Aorta (tissue), 5 donors: ENCODE results near the gene IFITM10. TPM values are rescaled to one million over a fixed set of nuclear protein-coding genes. Genes with fewer than 3 reads are reported as not detected.
A peak's percentile ranks its signal among the peaks of the same experiment; 100 is the strongest.
"Not testable (repeated sequence)": the region's sequence is repeated elsewhere in the genome, so short reads cannot be mapped to it uniquely, and the experiment has no call there.

Experiments
- ATAC-seq: fragments of 200-7000 bp; cut with Tn5 transposase; one replicate; pipeline ENCODE4 v1.9.1; 2022; ENCODE audit warnings: moderate library complexity; ENCODE audit not compliant: low FRiP score
- DNase-seq, 2 donors: peaks; one replicate each; pipeline ENCODE4 v3.0.0-alpha.2; 2020
- H3K27ac ChIP-seq, 2 donors: one replicate each; pipeline ENCODE4 v1.5.1; 2013; ENCODE audit warnings: low read length in 2 of 2, mild to moderate bottlenecking in 2 of 2, moderate library complexity in 2 of 2, control low read depth in 1 of 2, inconsistent platforms in 1 of 2, low read depth in 1 of 2
- H3K27me3 ChIP-seq, 2 donors: one replicate each; pipeline ENCODE4 v1.6.1; 2013; ENCODE audit warnings: control low read depth in 1 of 2, low read length in 1 of 2, mild to moderate bottlenecking in 1 of 2, moderate library complexity in 1 of 2; ENCODE audit not compliant: insufficient read depth in 2 of 2, control insufficient read depth in 1 of 2
- H3K36me3 ChIP-seq, 2 donors: one replicate each; pipeline ENCODE4 v1.6.1; 2013; ENCODE audit warnings: control low read depth in 1 of 2, low read length in 1 of 2, mild to moderate bottlenecking in 1 of 2; ENCODE audit not compliant: insufficient read depth in 2 of 2, control insufficient read depth in 1 of 2
- H3K4me1 ChIP-seq, 2 donors: one replicate each; pipeline ENCODE4 v1.6.1; 2013; ENCODE audit warnings: low read length in 2 of 2, control low read depth in 1 of 2, mild to moderate bottlenecking in 1 of 2, moderate library complexity in 1 of 2; ENCODE audit not compliant: insufficient read depth in 2 of 2, control insufficient read depth in 1 of 2
- H3K4me3 ChIP-seq, 2 donors: one replicate each; pipeline ENCODE4 v1.5.1; 2013; ENCODE audit warnings: low read length in 2 of 2, control low read depth in 1 of 2, mild to moderate bottlenecking in 1 of 2
- H3K9me3 ChIP-seq: one replicate; pipeline ENCODE4 v1.6.1; 2013; ENCODE audit warnings: mild to moderate bottlenecking, low read length; ENCODE audit not compliant: control insufficient read depth
- WGBS, 2 donors: extraction: QIAGEN DNeasy Blood & Tissue Kit; methylation state at CpG; one replicate each; pipeline ENCODE4 v1.1.7; 2013; 5-methylcytosine and 5-hydroxymethylcytosine counted together
- intact Hi-C, 2 donors: fragments of 100-400 bp; cut with DNase I; formaldehyde crosslinking; loops; one replicate each; pipeline versions ENCODE4 v1.14.2 to v1.15.0; 2022
- polyA plus RNA-seq, 2 donors: library from polyadenylated mRNA; stranded (reverse); fragments of 200-250 nt; gene quantifications; one replicate each; pipeline ENCODE4 v1.2.3, GENCODE V29; 2013
- total RNA-seq, 2 donors: library from RNA; stranded (reverse); fragmentation: NEBNext Ultra II Directional; extraction: Animal tissue kit (Norgen Biotek cat#: 25700); gene quantifications; one replicate each; pipeline ENCODE4 v1.2.1, GENCODE V29; 2021
- donor health status: healthy with polysubstance abuse.
- donor health status: Bipolar disorder and iron deficiency.
- donor health status: DM: no; HTN: no; CAD: no.
- donor health status: DM: no; HTN: no; CAD: no.
- donor health status: DM: yes; HTN: yes; CAD: no.

The IFITM10 gene
- total and polyA plus RNA-seq, 4 donors, result 1.9 to 47.7 (median 12.8) TPM

DNA sequence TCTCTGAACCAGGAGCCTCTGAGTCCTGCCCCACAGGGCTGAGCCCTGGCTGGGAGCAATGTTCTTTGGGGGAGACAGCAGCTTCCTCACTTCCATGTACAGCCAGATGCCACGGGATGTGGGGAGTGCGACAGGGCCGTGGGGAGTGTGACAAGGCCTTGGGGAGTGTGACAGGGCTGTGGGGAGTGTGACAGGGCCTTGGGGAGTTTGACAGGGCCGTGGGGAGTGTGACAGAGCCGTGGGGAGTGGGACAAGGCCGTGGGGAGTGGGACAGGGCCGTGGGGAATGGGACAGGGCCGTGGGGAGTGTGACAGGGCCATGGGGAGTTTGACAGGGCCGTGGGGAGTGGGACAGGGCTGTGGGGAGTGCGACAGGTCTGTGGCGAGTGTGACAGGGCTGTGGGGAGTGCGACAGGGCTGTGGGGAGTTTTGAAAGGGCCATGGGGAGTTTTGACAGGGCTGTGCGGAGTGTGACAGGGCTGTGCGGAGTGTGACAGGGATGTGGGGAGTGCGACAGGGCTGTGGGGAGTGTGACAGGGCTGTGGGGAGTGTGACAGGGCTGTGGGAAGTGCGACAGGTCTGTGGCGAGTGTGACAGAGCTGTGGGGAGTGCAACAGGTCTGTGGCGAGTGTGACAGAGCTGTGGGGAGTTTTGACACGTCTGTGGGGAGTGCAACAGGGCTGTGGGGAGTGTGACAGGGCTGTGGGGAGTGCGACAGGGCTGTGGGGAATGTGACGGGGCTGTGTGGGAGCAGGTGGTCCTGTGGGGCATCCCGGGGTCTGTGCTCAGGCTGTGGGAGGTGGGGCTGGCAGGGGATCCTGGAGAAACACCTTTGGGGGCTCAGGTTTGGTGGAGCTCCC is 60.0 kb downstream of the IFITM10 start:
- 78% methylated on average over 22 of the region's 22 CpGs for WGBS, 2 donors
- ATAC-seq (no peak), DNase-seq (no peak)
- H3K4me1 ChIP-seq, result no peaks in the 10 kb centered on the region
- no peak overlapping the region for H3K4me3 ChIP-seq
- no peaks in the 10 kb centered on the region for H3K9me3 ChIP-seq
- no peaks in the 10 kb centered on the region for H3K36me3 ChIP-seq
- intact Hi-C loops, result loop anchor here in 1 of 2 donors (5.0 kb wide), 1 partner anchor 462 kb away; no protein-coding TSS in a partner anchor
- no peak overlapping the region for H3K27ac ChIP-seq
- no peaks in the 10 kb centered on the region for H3K27me3 ChIP-seq

DNA sequence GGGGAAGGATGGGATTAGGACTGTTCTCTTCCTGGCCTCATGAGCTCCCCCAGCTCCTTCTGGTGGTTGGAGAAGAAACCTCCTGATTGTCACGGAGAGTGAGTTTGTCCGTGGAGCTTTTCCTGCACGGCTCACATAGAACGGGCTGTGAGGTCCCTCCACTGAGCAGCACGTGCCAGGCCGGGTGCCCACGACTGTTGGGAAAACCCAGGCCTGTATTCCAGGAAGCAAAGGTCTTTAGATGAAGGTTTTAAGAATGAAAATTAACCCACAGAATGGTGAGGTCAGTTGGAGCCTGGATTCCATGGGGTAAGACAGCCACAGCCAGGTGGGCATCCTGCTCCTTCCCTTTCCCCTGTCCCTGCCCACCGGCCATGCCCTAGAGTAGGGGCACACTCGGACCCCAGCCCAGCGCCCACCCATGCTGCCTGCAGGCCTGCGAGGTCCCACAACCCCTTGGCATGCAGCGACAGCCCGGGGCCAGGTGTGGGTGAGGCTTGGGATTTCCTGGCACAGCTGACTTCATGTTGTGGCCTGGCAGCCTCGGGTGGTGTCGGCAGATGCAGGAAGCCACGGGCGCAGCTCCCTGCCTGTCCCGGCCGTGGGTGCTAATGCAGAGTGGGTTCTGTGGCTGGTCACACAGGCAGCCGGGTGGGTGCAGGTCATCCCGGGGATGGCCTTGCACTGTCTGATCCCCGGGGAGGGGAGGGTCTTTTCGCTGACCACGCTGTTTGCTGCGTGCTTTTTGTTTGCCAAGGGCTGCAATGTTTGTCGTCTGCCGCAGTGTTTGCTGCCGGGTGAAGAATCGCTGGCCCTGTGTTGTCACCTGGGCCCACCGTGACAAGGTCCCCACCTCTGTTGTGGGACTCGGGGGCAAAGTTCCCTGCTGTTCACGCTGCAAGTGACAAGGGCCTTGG is 60.9 kb downstream of the IFITM10 start:
- WGBS, 2 donors, result 83 to 84% methylated on average over 29 to 32 of the region's 32 CpGs

DNA sequence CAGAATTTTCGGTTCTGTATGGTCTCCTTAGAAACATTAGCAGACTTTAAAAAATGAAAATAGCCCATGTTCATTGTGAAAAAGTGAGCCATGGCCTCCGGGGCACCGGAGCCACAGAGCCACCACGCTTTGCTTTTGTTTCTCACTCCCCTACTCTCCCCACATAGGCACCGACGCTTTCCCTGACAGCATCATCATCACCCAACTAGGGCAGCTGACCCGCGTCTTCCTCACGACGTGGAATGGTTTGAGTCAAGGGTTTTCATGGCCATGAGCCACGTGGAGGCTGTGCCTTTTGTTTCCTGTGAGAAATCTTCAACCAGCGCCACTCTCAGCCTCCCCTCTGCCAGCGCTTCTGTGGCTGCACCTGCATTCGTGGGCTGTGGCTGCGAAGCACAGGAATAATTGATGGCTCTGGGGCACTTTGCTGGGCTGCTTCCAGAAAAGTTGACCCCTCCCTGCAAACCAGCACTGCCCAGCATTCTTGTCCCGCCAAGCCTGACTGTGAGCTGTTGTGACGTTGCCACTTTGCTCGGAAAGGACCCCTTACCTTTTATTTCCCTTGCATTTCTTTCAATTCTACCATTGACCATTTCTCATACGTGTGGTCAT is 62.0 kb downstream of the IFITM10 start:
- H3K36me3 ChIP-seq, intact Hi-C loops, DNase-seq, H3K27me3 ChIP-seq, H3K9me3 ChIP-seq, H3K27ac ChIP-seq, ATAC-seq, H3K4me1 ChIP-seq, H3K4me3 ChIP-seq: not testable (repeated sequence)
- 67 to 74% methylated on average over 18 to 19 of the region's 19 CpGs for WGBS, 2 donors

More for the DNA sequence above, 60.9 kb downstream of the IFITM10 start:
- H3K36me3 ChIP-seq, DNase-seq, H3K4me1 ChIP-seq, ATAC-seq, H3K27ac ChIP-seq, H3K4me3 ChIP-seq, H3K9me3 ChIP-seq, H3K27me3 ChIP-seq: not testable (repeated sequence)
- intact Hi-C loops, result loop anchor here in 1 of 2 donors (5.0 kb wide), 1 partner anchor 463 kb away; no protein-coding TSS in a partner anchor

DNA sequence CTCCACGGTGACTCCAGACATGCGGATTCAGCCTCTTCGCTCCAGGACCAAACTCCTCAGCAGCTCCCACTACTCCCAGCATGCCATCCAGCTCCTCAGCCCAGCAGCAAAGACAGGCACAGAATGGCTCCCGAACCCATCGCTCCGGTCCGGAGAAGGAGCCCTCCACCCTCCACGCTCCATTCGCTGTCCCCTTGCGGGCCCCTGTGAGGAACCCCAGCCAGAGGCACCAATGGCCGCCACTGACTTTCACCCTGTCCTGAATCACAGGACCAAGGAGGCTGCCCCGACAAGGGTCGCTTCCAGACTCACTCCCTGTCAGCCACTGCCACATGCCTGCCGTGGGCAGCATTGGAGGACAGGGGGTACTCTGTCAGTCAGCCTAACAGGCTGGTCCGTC is 64.2 kb downstream of the IFITM10 start:
- ATAC-seq, intact Hi-C loops, H3K4me3 ChIP-seq, H3K27ac ChIP-seq, DNase-seq, H3K27me3 ChIP-seq, H3K9me3 ChIP-seq, H3K4me1 ChIP-seq, H3K36me3 ChIP-seq: not testable (repeated sequence)
- 73 to 83% methylated on average over 11 to 12 of the region's 15 CpGs for WGBS, 2 donors

DNA sequence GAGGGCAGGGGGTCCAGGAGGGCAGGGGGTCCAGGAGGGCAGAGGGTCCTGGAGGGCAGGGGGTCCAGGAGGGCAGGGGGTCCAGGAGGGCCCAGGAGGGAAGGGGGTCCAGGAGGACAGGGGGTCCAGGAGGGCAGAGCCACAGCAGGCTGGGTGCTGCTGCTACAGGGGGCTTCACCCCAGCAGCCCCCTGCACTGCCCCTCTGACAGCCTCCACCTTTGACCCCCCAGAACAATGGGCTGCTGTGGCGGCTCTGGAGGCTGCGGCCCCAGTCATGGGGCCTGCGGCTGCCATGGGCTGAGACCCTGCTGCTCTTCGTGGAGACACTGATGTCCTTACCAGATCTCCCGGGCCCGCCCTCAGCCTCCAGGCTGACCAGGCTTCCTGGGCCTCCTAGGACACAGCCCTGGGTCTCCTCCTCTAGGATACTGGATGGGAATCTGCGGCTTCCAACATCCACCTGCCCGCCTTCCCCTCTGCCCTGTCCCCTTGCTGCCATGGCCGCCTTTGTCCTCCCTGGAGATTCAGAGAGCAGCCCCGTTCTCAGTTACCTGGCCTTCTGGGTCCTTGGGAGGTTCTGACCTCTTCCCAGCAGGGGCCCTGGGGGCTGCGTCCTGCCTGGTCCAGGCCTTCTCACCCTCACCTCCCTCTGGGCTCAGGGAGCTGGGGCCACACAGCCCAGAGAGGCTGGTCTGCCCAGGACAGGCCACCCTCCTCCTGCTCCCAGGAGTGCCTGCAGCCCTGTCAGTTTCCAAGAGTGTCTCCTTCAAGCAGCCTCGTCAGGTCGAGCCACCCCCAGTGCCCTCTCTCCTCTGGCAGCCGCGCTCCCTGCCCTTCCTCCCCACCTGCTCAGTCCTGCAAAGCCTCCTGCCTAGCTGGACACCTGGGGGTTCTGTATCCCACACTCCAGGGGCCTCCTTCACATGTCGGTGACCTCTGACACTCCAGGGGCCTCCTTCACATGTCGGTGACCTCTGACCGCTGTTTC is 65.2 kb downstream of the IFITM10 start:
- H3K27ac ChIP-seq, intact Hi-C loops, H3K4me3 ChIP-seq, H3K4me1 ChIP-seq, H3K36me3 ChIP-seq, H3K27me3 ChIP-seq, H3K9me3 ChIP-seq, DNase-seq: not testable (repeated sequence)
- WGBS, 2 donors, result 85 to 88% methylated on average over 11 to 16 of the region's 18 CpGs
- peak; percentile 27 for ATAC-seq

DNA sequence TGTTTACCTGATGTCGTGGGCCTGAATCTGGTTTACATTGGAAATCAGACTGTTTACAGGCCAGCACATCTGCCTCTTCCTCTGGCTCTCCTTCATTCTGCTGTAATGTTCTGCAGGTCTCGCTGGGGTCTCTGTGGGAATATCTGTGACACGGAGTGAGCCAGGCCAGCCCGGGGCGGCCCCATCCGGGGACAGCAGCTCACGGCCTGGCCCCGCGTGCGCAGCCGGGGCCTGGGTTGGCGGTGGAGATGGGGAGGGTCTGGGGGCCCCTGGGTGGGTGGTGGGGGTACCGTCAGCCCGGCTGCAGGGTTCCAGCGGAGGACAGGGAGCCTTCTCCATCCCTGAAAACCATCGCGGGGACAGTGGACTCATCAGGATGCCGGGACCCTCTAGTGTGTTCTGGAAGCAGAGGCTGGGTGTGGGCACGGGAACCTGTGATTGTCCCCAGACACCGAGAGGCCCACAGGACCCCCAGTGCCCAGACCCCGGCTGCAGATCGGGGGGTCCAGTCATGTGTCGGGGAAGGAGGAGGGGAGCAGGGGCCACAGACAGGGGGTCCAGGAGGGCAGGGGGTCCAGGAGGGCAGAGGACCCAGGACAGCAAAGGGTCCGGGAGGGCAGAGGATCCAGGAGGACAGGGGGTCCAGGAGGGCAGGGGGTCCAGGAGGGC is 66.4 kb downstream of the IFITM10 start:
- intact Hi-C loops, result not testable (repeated sequence)

DNA sequence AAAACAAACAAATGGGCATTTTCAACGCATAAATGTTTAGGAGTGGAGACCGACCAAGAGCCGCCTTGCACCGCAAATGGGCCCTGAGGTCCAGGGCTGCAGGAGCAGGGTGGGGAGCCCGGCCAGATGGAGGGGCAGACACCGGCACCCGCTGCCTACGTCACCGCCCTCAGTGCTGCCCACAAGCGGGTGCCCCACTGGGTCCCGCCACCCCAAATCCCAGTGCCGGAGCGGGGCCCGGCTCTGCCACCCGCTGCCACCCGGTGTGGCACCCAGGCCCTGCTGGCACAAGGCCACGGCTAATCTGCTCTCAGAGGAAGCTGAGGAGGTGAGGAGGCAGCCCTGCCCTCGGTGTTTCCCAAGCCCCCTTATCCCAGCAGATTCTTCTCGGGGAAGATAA is 67.2 kb downstream of the IFITM10 start:
- H3K27me3 ChIP-seq, intact Hi-C loops, H3K4me1 ChIP-seq, H3K27ac ChIP-seq, H3K36me3 ChIP-seq, ATAC-seq, H3K4me3 ChIP-seq, H3K9me3 ChIP-seq, DNase-seq: not testable (repeated sequence)
- 78% methylated on average over 12 to 19 of the region's 19 CpGs for WGBS, 2 donors

More for the DNA sequence above, 66.4 kb downstream of the IFITM10 start:
- H3K4me3 ChIP-seq, H3K4me1 ChIP-seq, H3K36me3 ChIP-seq, DNase-seq, H3K27ac ChIP-seq, H3K27me3 ChIP-seq, H3K9me3 ChIP-seq, ATAC-seq: not testable (repeated sequence)
- 77 to 89% methylated on average over 12 to 15 of the region's 24 CpGs for WGBS, 2 donors
